BLaER1 treated with 17β-estradiol and CSF1 and Interleukin-3, amounts not matched to agents 10 nM and 100 nM (cell line): ENCODE data around the gene PCID2.
A peak's percentile ranks its signal among the peaks of the same experiment; 100 is the strongest.

Experiments
- H3K27ac ChIP-seq, 11 experiments: shearing (Covaris generic); formaldehyde crosslinking; 2 replicates each; pipeline ENCODE4 v1.8.1; 2022
- H3K27me3 ChIP-seq, 11 experiments: shearing (Covaris generic); formaldehyde crosslinking; 2 replicates each; pipeline ENCODE4 v1.8.1; 2022
- H3K36me3 ChIP-seq, 11 experiments: shearing (Covaris generic); formaldehyde crosslinking; 2 replicates each; pipeline ENCODE4 v1.8.1; 2022
- H3K4me1 ChIP-seq, 10 experiments: shearing (Covaris generic); formaldehyde crosslinking; 2 replicates each; pipeline ENCODE4 v1.8.1; 2022
- H3K4me2 ChIP-seq, 11 experiments: shearing (Covaris generic); formaldehyde crosslinking; 2 replicates each; pipeline ENCODE4 v1.8.1; 2022
- H3K4me3 ChIP-seq, 10 experiments: shearing (Covaris generic); formaldehyde crosslinking; 2 replicates each; pipeline ENCODE4 v1.8.1; 2022
- H3K9ac ChIP-seq, 11 experiments: shearing (Covaris generic); formaldehyde crosslinking; 2 replicates each; pipeline ENCODE4 v1.8.1; 2022
- H3K9me3 ChIP-seq, 11 experiments: shearing (Covaris generic); formaldehyde crosslinking; replicated peaks in 1 of 11; 2 replicates each; pipeline ENCODE4 v1.8.1; 2022
- H4K20me1 ChIP-seq, 11 experiments: shearing (Covaris generic); formaldehyde crosslinking; 2 replicates each; pipeline ENCODE4 v1.8.1; 2022
- Cebpa-rat ChIP-seq, 11 experiments: shearing (Covaris generic); IDR thresholded peaks; 2 replicates each; pipeline ENCODE4 v1.8.1; 2022

PCID2 gene

GRCh38 chr13:113187883-113188665 lies 20.4 kb downstream of the PCID2 start:
- H3K27ac ChIP-seq: peak overlapping the region in 3 of 11 experiments; percentile 38 to 78 (median 61); a peak in 3 of 22 replicates

GRCh38 chr13:113187263-113187669 lies 21.2 kb downstream of the PCID2 start:
- H3K9ac ChIP-seq: peak overlapping the region in 1 of 11 experiments; percentile 39; a peak in 1 of 22 replicates
- peak overlapping the region in 3 of 11 experiments; percentile 50 to 78 (median 61); a peak in 5 of 22 replicates for H3K27ac ChIP-seq
- H3K9me3 ChIP-seq: no peaks in the 10 kb centered on the region
- H3K36me3 ChIP-seq: peaks cover 73 to 100% (median 96%) of the 10 kb centered on the region in 11 experiments
- TF ChIP-seq Cebpa-rat (IDR thresholded peaks at IDR 0.05): no peak
- no peaks in the 10 kb centered on the region for H3K27me3 ChIP-seq
- peaks cover 13 to 55% (median 20%) of the 10 kb centered on the region in 10 experiments for H3K4me1 ChIP-seq
- H4K20me1 ChIP-seq: peaks cover 0 to 43% (median 21%) of the 10 kb centered on the region in 11 experiments; a peak in 14 of 22 replicates
- H3K4me2 ChIP-seq: peak overlapping the region in 5 of 11 experiments; percentile 15 to 67 (median 61); a peak in 9 of 22 replicates
- H3K4me3 ChIP-seq: no peak overlapping the region

More at GRCh38 chr13:113187883-113188665, 20.4 kb downstream of the PCID2 start:
- H3K9ac ChIP-seq: no peak overlapping the region
- H3K4me1 ChIP-seq: peaks cover 13 to 55% (median 20%) of the 10 kb centered on the region in 10 experiments
- H3K36me3 ChIP-seq: peaks cover 73 to 100% (median 96%) of the 10 kb centered on the region in 11 experiments
- peaks cover 0 to 43% (median 21%) of the 10 kb centered on the region in 11 experiments; a peak in 14 of 22 replicates for H4K20me1 ChIP-seq
- H3K4me2 ChIP-seq: peak overlapping the region in 4 of 11 experiments; percentile 21 to 66 (median 38); a peak in 5 of 22 replicates
- no peaks in the 10 kb centered on the region for H3K27me3 ChIP-seq
- H3K9me3 ChIP-seq: no peaks in the 10 kb centered on the region
- TF ChIP-seq Cebpa-rat (IDR thresholded peaks at IDR 0.05): no peak
- no peak overlapping the region for H3K4me3 ChIP-seq

DNA sequence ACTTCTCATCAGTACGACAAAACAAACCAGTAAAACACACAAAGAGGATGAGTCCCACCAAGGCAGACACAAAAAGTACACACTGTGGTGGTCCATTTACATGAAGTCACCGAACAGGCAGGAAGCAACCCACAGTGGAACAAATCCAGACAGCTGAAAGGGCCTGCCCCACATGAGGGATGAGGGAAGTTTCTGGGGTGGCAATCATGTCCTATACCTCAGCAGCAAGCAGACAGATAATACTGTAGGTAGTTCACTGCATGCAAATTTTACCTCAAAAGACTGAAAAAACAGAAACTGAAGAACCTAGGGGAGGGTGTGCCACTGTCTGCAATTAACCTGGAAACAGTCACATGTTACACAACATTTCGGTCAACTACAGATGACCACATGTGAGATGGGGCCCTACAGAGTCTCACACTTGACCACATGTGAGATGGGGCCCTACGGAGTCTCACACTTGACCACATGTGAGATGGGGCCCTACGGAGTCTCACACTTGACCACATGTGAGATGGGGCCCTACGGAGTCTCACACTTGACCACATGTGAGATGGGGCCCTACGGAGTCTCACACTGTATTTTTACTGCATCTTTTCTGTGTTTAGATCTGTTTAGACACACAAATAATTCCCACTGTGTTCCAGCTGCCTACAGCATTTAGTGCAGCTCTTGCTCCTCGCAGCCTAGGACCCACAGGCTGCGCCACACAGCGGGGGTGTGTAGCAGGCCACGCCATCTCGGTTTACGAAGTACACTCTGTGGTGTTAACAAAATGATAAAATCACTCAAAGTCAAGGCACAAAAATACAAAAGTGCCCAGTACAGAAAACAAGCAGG lies 22.2 kb downstream of the PCID2 start:
- H3K4me2 ChIP-seq: peak overlapping the region in 4 of 11 experiments; percentile 36 to 67 (median 64); a peak in 5 of 22 replicates
- H3K4me3 ChIP-seq: no peak overlapping the region
- H3K9ac ChIP-seq: peak overlapping the region in 1 of 11 experiments; percentile 39; a peak in 1 of 22 replicates

DNA sequence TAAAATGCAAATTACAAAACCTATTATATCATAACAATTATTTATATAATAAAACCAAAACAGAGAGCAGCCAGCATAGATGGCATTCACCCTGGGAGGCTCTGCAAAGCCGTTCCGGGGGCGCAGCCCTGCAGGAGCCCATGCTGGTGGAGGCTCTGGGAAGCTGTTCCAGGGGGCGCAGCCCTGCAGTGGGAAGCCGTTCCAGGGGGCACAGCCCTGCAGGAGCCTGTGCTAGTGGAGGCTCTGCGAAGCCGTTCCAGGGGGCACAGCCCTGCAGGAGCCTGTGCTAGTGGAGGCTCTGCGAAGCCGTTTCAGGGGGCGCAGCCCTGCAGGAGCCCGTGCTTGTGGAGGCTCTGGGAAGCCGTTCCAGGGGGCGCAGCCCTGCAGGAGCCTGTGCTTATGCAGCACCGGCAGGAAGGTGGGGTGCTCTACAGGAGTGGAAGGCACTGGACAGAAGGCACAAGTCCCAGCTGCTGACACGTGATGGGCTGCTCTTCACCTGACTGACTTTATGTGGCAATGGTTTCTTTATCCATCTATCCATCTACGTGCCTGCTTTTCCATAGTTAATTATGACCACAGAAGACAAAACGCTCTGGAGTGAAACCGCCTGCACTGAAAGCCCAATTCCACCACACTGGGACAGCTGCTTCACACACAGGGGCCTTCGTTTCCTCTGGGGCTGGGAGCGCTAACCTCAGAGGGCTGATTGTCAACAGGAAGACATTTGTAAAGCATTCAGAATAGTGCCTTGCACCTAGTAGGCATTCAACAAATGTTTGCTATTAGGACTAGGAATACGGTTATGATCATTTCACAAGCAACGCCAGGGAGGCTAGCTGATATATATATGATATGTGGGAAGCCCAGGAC lies 23.7 kb downstream of the PCID2 start:
- H3K27me3 ChIP-seq: no peaks in the 10 kb centered on the region
- no peak for TF ChIP-seq Cebpa-rat (IDR thresholded peaks at IDR 0.05)
- H3K9me3 ChIP-seq: no peaks in the 10 kb centered on the region
- H3K4me3 ChIP-seq: no peak overlapping the region
- peaks cover 13 to 61% (median 20%) of the 10 kb centered on the region in 10 experiments for H3K4me1 ChIP-seq
- peak overlapping the region in 7 of 11 experiments; percentile 2 to 61 (median 15); a peak in 11 of 22 replicates for H3K4me2 ChIP-seq
- H3K9ac ChIP-seq: no peak overlapping the region
- H3K36me3 ChIP-seq: peaks cover 74 to 100% (median 96%) of the 10 kb centered on the region in 11 experiments
- peaks cover 0 to 44% (median 22%) of the 10 kb centered on the region in 11 experiments; a peak in 14 of 22 replicates for H4K20me1 ChIP-seq
- no peak overlapping the region for H3K27ac ChIP-seq

More for the DNA sequence above, 22.2 kb downstream of the PCID2 start:
- H3K9me3 ChIP-seq: no peaks in the 10 kb centered on the region
- no peak for TF ChIP-seq Cebpa-rat (IDR thresholded peaks at IDR 0.05)
- peaks cover 0 to 43% (median 21%) of the 10 kb centered on the region in 11 experiments; a peak in 14 of 22 replicates for H4K20me1 ChIP-seq
- no peaks in the 10 kb centered on the region for H3K27me3 ChIP-seq
- peak overlapping the region in 3 of 11 experiments; percentile 50 to 78 (median 61); a peak in 4 of 22 replicates for H3K27ac ChIP-seq
- H3K36me3 ChIP-seq: peaks cover 73 to 100% (median 96%) of the 10 kb centered on the region in 11 experiments
- H3K4me1 ChIP-seq: peaks cover 13 to 55% (median 20%) of the 10 kb centered on the region in 10 experiments

DNA sequence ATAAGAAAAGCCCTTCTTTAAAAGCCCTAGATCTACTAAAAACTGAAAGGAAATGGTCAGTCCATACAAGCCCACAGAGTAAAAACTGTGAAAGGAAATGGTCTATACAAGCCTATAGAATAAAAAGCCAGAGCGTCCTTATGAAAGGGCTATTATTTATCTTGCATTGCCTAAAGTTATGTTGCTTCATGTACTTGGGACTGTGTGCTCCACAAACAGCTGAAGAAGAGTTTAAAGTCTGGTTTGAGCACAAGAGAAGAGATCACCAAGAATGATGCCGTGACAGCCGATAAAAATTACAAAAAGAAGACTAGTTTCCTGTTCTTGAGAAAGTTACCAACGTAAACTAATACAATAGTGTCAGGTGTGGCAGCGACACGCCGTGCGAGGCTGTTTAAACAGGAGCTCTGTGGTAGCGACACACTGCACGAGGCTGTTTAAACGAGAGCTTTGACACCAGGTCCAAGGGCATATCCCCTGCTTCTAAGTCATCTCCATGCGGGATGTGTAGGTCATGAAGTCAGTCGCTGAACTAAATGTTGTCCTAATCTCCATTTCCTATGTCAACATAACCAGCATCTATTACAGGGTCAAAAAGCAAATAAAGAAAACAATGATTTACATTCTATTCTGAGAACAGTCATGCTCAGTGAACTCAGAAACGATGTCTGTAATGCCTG lies 24.9 kb downstream of the PCID2 start:
- peaks cover 0 to 50% (median 24%) of the 10 kb centered on the region in 11 experiments; a peak in 14 of 22 replicates for H4K20me1 ChIP-seq
- H3K4me3 ChIP-seq: no peak overlapping the region
- H3K27ac ChIP-seq: no peak overlapping the region
- no peak overlapping the region for H3K9ac ChIP-seq
- peaks cover 13 to 67% (median 20%) of the 10 kb centered on the region in 10 experiments for H3K4me1 ChIP-seq
- TF ChIP-seq Cebpa-rat (IDR thresholded peaks at IDR 0.05): no peak
- no peak overlapping the region for H3K4me2 ChIP-seq
- H3K9me3 ChIP-seq: no peaks in the 10 kb centered on the region
- no peaks in the 10 kb centered on the region for H3K27me3 ChIP-seq
- H3K36me3 ChIP-seq: peaks cover 78 to 100% (median 96%) of the 10 kb centered on the region in 11 experiments

GRCh38 chr13:113182046-113182445 lies 26.4 kb downstream of the PCID2 start:
- Histone ChIP-seq H3K27me3 (no peaks in the 10 kb centered on the region), H4K20me1 (peaks cover 0 to 40% (median 17%) of the 10 kb centered on the region in 11 experiments; a peak in 13 of 22 replicates), H3K4me2 (peak overlapping the region in 1 of 11 experiments; percentile 24; a peak in 1 of 22 replicates), H3K4me3 (no peak overlapping the region), H3K4me1 (peaks cover 13 to 67% (median 18%) of the 10 kb centered on the region in 10 experiments), H3K9me3 (peaks cover 0 to 10% (median 0%) of the 10 kb centered on the region in 11 experiments; a peak in 3 of 22 replicates), H3K9ac (no peak overlapping the region), H3K36me3 (peaks cover 82 to 100% (median 96%) of the 10 kb centered on the region in 11 experiments), H3K27ac (no peak overlapping the region)
- no peak for TF ChIP-seq Cebpa-rat (IDR thresholded peaks at IDR 0.05)
